ENCODE measurements around the gene SLC1A1.

Gene SLC1A1

GRCh38 chr9:4569101-4569500 is 78.8 kb downstream of the SLC1A1 start:
- TF ChIP-seq TCF12 (IDR thresholded peaks at IDR 0.05; ENCODE audit: low read depth) = no peak

GRCh38 chr9:4572184-4572826 is 82.0 kb downstream of the SLC1A1 start:
- TF ChIP-seq FOXM1 (IDR thresholded peaks at IDR 0.05; ENCODE audit: borderline replicate concordance, low read depth) (no peak), CREB1 (IDR thresholded peaks at IDR 0.05; ENCODE audit: low read depth) (no peak), TEAD4 (IDR thresholded peaks at IDR 0.05) (no peak), EP300 (IDR thresholded peaks at IDR 0.05; ENCODE audit: borderline replicate concordance) (no peak), MAX (IDR thresholded peaks at IDR 0.05) (no peak), NFIC (IDR thresholded peaks at IDR 0.05) (no peak), RAD21 (IDR thresholded peaks at IDR 0.05; ENCODE audit: low read depth) (no peak), CEBPB (IDR thresholded peaks at IDR 0.05) (no peak), TAF1 (IDR thresholded peaks at IDR 0.05; ENCODE audit: low read depth) (no peak), ZBTB7A (IDR thresholded peaks at IDR 0.05; ENCODE audit: low read depth) (no peak)

GRCh38 chr9:4573176-4573575 is 82.9 kb downstream of the SLC1A1 start:
- TF ChIP-seq USF1 (IDR thresholded peaks at IDR 0.05) = no peak
- no peak for TF ChIP-seq TAF1 (IDR thresholded peaks at IDR 0.05; ENCODE audit: low read depth)
- no peak for TF ChIP-seq REST (IDR thresholded peaks at IDR 0.05; ENCODE audit: low read depth)
- no peak for TF ChIP-seq YY1 (IDR thresholded peaks at IDR 0.05; ENCODE audit: low read depth)
- TF ChIP-seq CEBPB (IDR thresholded peaks at IDR 0.05) = no peak
- no peak for TF ChIP-seq EP300 (IDR thresholded peaks at IDR 0.05; ENCODE audit: borderline replicate concordance)

GRCh38 chr9:4573634-4574389 is 83.5 kb downstream of the SLC1A1 start:
- TF ChIP-seq CREB1 (IDR thresholded peaks at IDR 0.05; ENCODE audit: low read depth) (no peak), MAX (IDR thresholded peaks at IDR 0.05) (no peak), FOXM1 (IDR thresholded peaks at IDR 0.05; ENCODE audit: borderline replicate concordance, low read depth) (no peak), TAF1 (IDR thresholded peaks at IDR 0.05; ENCODE audit: low read depth) (no peak), USF1 (IDR thresholded peaks at IDR 0.05) (no peak), YY1 (IDR thresholded peaks at IDR 0.05; ENCODE audit: low read depth) (no peak), EGR1 (IDR thresholded peaks at IDR 0.05) (no peak)

GRCh38 chr9:4574657-4575243 is 84.5 kb downstream of the SLC1A1 start:
- TF ChIP-seq RAD21 (IDR thresholded peaks at IDR 0.05; ENCODE audit: low read depth) = no peak

GRCh38 chr9:4575997-4576396 is 85.7 kb downstream of the SLC1A1 start:
- TF ChIP-seq TCF12 (IDR thresholded peaks at IDR 0.05; ENCODE audit: low read depth) (no peak), YY1 (IDR thresholded peaks at IDR 0.05; ENCODE audit: low read depth) (no peak), FOXM1 (IDR thresholded peaks at IDR 0.05; ENCODE audit: borderline replicate concordance, low read depth) (no peak), MAX (IDR thresholded peaks at IDR 0.05) (no peak), ZBTB7A (IDR thresholded peaks at IDR 0.05; ENCODE audit: low read depth) (no peak), TEAD4 (IDR thresholded peaks at IDR 0.05) (no peak), CREB1 (IDR thresholded peaks at IDR 0.05; ENCODE audit: low read depth) (no peak), REST (IDR thresholded peaks at IDR 0.05; ENCODE audit: low read depth) (no peak), TAF1 (IDR thresholded peaks at IDR 0.05; ENCODE audit: low read depth) (no peak), EGR1 (IDR thresholded peaks at IDR 0.05) (no peak), RAD21 (IDR thresholded peaks at IDR 0.05; ENCODE audit: low read depth) (no peak), NFIC (IDR thresholded peaks at IDR 0.05) (no peak), CEBPB (IDR thresholded peaks at IDR 0.05) (no peak), EP300 (IDR thresholded peaks at IDR 0.05; ENCODE audit: borderline replicate concordance) (no peak), USF1 (IDR thresholded peaks at IDR 0.05) (no peak)

Data from Ishikawa (cell line).